ENCODE data around the gene RALGAPB. TPM values are rescaled to one million over a fixed set of nuclear protein-coding genes. Genes with fewer than 3 reads are reported as not detected.

Gene RALGAPB
- total RNA-seq, 1 experiment from 2014 or later: 24.0 TPM

- Histone ChIP-seq H4K20me1 (ENCODE audit: insufficient read depth) (no peaks in the 10 kb centered on the region), H3K79me2 (ENCODE audit: insufficient read depth, low read length) (peaks cover 2% of the 10 kb centered on the region; the same call in 1 of the 2 replicates), H3K9ac (ENCODE audit: low read length) (no peak overlapping the region), H3K4me1 (ENCODE audit: control insufficient read depth in 1 of 2, insufficient read depth in 2 of 2, low read length in 2 of 2) (peaks cover 0 to 33% of the 10 kb centered on the region in 2 experiments; a peak in 2 of 4 replicates), H3K9me3 (ENCODE audit: control insufficient read depth in 1 of 2, insufficient read depth in 1 of 2, low read depth in 1 of 2, low read length in 2 of 2) (no peaks in the 10 kb centered on the region), H3K27me3 (ENCODE audit: insufficient read depth, low read length) (no peaks in the 10 kb centered on the region), H3K4me2 (ENCODE audit: low read length) (no peak overlapping the region), H3K36me3 (ENCODE audit: control insufficient read depth in 1 of 2, insufficient read depth in 2 of 2, low read length in 2 of 2) (peaks cover 0 to 7% of the 10 kb centered on the region in 2 experiments; a peak in 1 of 4 replicates), H3K27ac (ENCODE audit: low read depth, low read length) (no peak overlapping the region; the same call in 1 of the 2 replicates), H2AFZ (ENCODE audit: low read depth, low read length, poor library complexity, severe bottlenecking) (no peak overlapping the region), H3K4me3 (replicated peaks in 1 of 2; ENCODE audit: low read depth in 1 of 2, low read length in 2 of 2) (no peak overlapping the region), H3K9me2 (ENCODE audit: insufficient read depth) (no peaks in the 10 kb centered on the region)
- CTCF ChIA-PET: no interaction called here
- TF ChIP-seq SP1 (IDR thresholded peaks at IDR 0.05; ENCODE audit: low read depth) (peak; percentile 30; the same call in 1 of the 2 replicates), TCF7L2 (IDR thresholded peaks at IDR 0.05; ENCODE audit: borderline replicate concordance, extremely low read depth, insufficient read depth, insufficient read length) (no peak), ZFX (IDR thresholded peaks at IDR 0.05) (no peak)
- RAD21 ChIA-PET (ENCODE audit: low non-redundant PET in 1 of 2, low total read pairs in 2 of 2, uncharacterized antibody in 2 of 2, unreplicated experiment in 2 of 2): no interaction called here
- POLR2A ChIA-PET: interaction anchor here (0.8 to 2.4 kb wide), 2 partner anchors 18 to 19 kb away, joined by 4 to 9 read pairs; partner anchors contain the start of genes RALGAPB and SNHG17
- DNase-seq (ENCODE audit: low read depth, low spot score) (no peak), ATAC-seq (no peak)
- no TSS peak for BruUV-seq (replicated peaks)
- intact Hi-C loops (cut with micrococcal nuclease): no loop called here
These were observed 19.6 kb upstream of the RALGAPB start for GRCh38 chr20:38452880-38453624.

- intact Hi-C loops (cut with micrococcal nuclease): no loop called here
- H3K9me3 ChIP-seq (ENCODE audit: control insufficient read depth in 1 of 2, insufficient read depth in 1 of 2, low read depth in 1 of 2, low read length in 2 of 2): no peaks in the 10 kb centered on the region
- H3K27ac ChIP-seq (ENCODE audit: low read depth, low read length): no peak overlapping the region
- no peak for TF ChIP-seq JUND (IDR thresholded peaks at IDR 0.05)
- no peak for TF ChIP-seq POLR2A (IDR thresholded peaks at IDR 0.05; ENCODE audit: borderline replicate concordance, extremely low read depth, insufficient read depth, insufficient read length)
- no peak for TF ChIP-seq ZNF274 (IDR thresholded peaks at IDR 0.05; ENCODE audit: low read depth, low read length)
- TF ChIP-seq CEBPB (IDR thresholded peaks at IDR 0.05; ENCODE audit: low read depth): no peak
- TF ChIP-seq REST (IDR thresholded peaks at IDR 0.05; ENCODE audit: low read depth): no peak
- TF ChIP-seq ZBTB33 (IDR thresholded peaks at IDR 0.05; ENCODE audit: extremely low read depth, insufficient replicate concordance, low read length): no peak
- no peak for TF ChIP-seq TCF7L2 (IDR thresholded peaks at IDR 0.05; ENCODE audit: borderline replicate concordance, extremely low read depth, insufficient read depth, insufficient read length)
- CTCF ChIA-PET: no interaction called here
- no peaks in the 10 kb centered on the region for H3K9me2 ChIP-seq (ENCODE audit: insufficient read depth)
- no peak overlapping the region for H3K4me3 ChIP-seq (replicated peaks in 1 of 2; ENCODE audit: low read depth in 1 of 2, low read length in 2 of 2)
- peaks cover 0 to 29% of the 10 kb centered on the region in 2 experiments; a peak in 2 of 4 replicates for H3K4me1 ChIP-seq (ENCODE audit: control insufficient read depth in 1 of 2, insufficient read depth in 2 of 2, low read length in 2 of 2)
- no peak overlapping the region for H2AFZ ChIP-seq (ENCODE audit: low read depth, low read length, poor library complexity, severe bottlenecking)
- H4K20me1 ChIP-seq (ENCODE audit: insufficient read depth): no peaks in the 10 kb centered on the region
- H3K27me3 ChIP-seq (ENCODE audit: insufficient read depth, low read length): no peaks in the 10 kb centered on the region
- no peak overlapping the region for H3K4me2 ChIP-seq (ENCODE audit: low read length)
- no peaks in the 10 kb centered on the region for H3K79me2 ChIP-seq (ENCODE audit: insufficient read depth, low read length)
- RAD21 ChIA-PET (ENCODE audit: low non-redundant PET in 1 of 2, low total read pairs in 2 of 2, uncharacterized antibody in 2 of 2, unreplicated experiment in 2 of 2): no interaction called here
- no peak overlapping the region for H3K9ac ChIP-seq (ENCODE audit: low read length)
- no peak for ATAC-seq
- DNase-seq (ENCODE audit: low read depth, low spot score): no peak
- no TSS peak for BruUV-seq (replicated peaks)
- H3K36me3 ChIP-seq (ENCODE audit: control insufficient read depth in 1 of 2, insufficient read depth in 2 of 2, low read length in 2 of 2): peaks cover 0 to 7% of the 10 kb centered on the region in 2 experiments; a peak in 1 of 4 replicates
- POLR2A ChIA-PET: interaction anchor here (0.8 kb wide), 1 partner anchor 19 kb away, joined by 4 read pairs; the partner anchor contains the start of gene RALGAPB
These were observed 18.7 kb upstream of the RALGAPB start for GRCh38 chr20:38453941-38454340.

Data from HCT116 (cell line).